Stimulated activated CD4-positive, alpha-beta T cell treated with anti-CD3 and anti-CD28 coated beads, Interleukin-15, amount 100 ng/mL, for 48 hours (primary cell): Measurements from ENCODE around the gene ATP6V0A4.
A peak's percentile ranks its signal among the peaks of the same experiment; 100 is the strongest.
"Not testable (repeated sequence)": the region's sequence is repeated elsewhere in the genome, so short reads cannot be mapped to it uniquely, and the experiment has no call there.

Experiments used
- DNase-seq, 2 donors: peaks; one replicate each; pipeline ENCODE4 v3.0.0-alpha.2; 2020; ENCODE audit warnings: low read depth in 2 of 2

ATP6V0A4 gene

DNA sequence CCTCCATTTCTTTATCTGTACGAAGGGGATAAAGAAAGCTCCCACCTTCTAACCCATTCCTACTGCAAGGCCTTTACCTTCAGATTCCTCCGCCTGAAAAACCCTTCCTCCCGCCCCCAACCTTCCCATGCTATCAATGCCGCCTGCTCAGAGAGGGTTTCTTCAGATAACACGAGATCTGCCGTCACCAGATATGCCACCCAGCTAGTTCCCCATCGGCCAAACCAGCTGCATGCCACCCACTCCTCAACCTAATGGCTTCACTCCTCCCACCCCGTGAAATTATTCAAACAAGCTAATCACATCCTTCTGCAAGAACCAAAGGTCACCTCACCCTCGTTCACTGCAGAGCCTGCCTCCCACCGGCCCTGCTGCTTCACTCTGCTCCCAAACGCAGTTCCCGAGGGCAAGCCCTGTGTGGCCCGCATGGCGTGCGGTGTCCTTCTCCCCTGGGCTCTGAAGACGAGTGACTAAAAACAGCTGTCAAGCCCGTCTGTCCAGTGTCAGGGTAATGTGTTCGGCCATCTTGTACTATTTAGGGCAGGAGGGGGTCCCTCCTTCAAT, 47.0 kb downstream of the ATP6V0A4 start:
- DNase-seq, result no peak

DNA sequence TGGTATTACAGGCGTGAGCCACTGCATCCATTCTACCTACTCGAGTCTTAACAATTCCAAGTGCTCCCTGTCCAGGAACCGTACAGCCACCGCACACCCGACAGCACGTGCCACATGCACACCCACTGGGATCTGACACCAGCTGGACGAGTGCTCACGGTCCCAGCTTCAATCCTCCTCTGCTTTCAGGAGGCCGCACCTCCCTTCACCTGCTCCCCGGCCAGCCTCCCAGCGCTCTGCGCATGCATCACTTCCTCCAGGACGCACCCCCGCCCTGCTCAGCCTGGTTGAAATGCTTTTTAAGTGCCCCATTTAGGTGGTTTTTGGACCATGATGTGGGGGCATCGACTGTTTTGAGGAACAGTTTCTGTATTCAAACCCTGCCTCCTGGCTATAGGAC, 47.5 kb downstream of the ATP6V0A4 start:
- no peak for DNase-seq

DNA sequence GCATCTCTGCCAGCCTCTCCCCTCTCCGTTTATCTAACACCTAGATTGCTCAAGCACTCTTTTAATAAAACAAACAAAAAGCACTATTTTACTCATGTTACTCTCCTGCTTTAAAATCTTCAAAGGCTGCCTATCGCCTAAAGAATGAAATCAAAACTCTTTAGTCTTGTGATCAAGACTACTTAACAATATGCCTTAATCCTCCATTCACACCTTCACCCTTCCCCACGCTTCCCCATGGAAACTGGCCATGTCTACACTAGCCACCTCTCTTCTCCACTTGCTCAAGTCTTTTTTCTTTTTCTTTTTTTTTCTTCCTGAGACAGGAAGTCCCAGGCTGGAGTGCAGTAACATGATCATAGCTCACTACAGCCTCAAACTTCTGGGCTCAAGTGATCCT, 48.0 kb downstream of the ATP6V0A4 start:
- no peak for DNase-seq

- DNase-seq, result no peak
Measured at GRCh38 chr7:138748666-138749065, 49.3 kb downstream of the ATP6V0A4 start.

- DNase-seq, result peak; percentile 22 to 26
Measured at GRCh38 chr7:138746073-138746472, 51.9 kb downstream of the ATP6V0A4 start.

DNA sequence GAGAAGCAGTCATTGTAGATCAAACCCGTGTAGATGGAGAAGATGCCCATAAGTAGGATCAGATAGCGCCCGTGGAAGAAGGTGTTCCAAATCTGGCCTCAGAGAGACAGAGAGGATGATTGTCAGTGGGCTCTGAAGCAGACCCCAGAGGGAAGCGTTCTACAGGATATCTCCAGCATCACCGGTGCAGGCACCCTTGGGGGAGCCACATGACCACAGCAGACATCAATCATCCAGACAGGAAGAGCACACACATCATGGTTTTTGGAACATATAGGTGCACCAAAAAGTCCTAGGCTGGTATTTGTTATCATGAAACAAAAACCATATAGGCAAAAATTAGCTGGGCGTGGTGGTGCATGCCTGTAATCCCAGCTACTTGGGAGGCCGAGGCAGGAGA, 52.8 kb downstream of the ATP6V0A4 start:
- no peak for DNase-seq

DNA sequence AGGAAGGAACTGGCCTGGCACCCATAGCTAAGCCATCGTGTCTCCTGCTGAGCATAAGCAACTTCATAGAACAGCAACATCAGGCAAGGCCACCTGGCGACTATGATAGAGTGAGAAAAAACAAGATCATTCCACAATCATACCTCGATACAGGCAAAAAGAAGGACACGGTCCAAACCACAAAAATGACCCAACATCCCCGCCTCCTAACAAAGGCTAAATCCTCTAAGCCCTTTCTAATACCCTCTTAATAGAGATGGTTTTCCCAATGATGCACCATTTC, 56.6 kb downstream of the ATP6V0A4 start:
- DNase-seq, result no peak

DNA sequence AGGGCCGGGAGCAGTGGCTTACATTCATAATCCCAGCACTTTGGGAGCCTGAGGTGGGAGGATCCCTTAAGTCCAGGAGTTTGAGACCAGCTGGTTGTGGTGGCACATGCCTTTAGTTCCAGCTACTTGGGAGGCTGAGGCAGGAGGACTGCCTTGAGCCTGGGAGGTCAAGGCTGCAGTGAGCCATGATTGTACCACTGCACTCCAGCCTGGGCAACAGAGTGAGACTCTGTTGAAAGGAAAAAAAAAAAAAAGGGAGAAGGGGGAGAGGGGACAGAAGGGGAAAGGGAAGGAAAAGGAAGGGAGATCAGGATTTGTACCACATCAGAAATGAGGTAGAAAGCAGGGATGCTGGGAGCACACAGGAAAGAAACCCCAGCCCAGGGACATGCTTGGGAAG, 58.1 kb downstream of the ATP6V0A4 start:
- DNase-seq, result no peak

- peak; percentile 54 to 76 for DNase-seq
Measured at GRCh38 chr7:138738551-138739335, 59.3 kb downstream of the ATP6V0A4 start.

DNA sequence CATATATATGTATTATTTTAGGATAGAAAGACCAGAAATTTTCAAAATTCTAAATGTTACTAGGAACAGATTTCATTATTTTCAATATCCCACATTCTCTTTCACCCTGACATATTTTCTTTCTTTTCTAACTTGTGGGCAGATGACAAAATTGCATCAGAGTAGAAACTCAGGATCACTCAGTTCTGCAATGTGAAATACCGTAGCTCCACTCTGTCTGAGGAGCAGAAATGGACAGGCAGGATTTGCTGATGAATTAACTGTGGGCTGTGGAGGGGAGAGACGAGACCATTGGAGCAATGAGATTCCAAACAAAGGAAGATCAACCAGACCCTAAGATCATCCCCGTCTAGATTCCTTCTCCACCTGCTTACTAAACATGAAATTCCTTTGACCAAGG, 59.9 kb downstream of the ATP6V0A4 start:
- no peak for DNase-seq

GRCh38 chr7:138735399-138735798, 62.6 kb downstream of the ATP6V0A4 start:
- DNase-seq, result no peak

GRCh38 chr7:138731733-138732132, 66.3 kb downstream of the ATP6V0A4 start:
- not testable (repeated sequence) for DNase-seq

DNA sequence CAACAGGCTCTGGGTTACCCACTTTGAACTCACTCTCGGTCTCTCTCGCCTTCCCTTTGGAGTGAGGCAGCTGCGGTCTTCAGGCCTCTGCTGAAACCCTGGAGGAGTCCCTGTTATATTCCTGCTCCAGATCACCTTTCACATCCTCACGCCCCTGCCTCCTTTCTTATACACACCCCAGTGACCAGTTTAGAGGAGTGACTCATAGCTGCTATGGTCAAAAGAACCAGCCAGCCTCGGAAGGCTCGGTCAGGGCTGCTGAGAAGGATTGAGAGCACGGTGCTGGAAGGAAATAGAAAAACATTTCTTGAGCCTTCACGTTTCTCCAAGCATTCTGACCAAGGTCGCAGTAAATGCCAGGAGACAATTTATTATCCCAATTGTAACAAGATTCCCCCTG, 68.6 kb downstream of the ATP6V0A4 start:
- DNase-seq, result no peak

- DNase-seq, result no peak
Measured at GRCh38 chr7:138727336-138728099, 70.5 kb downstream of the ATP6V0A4 start.

DNA sequence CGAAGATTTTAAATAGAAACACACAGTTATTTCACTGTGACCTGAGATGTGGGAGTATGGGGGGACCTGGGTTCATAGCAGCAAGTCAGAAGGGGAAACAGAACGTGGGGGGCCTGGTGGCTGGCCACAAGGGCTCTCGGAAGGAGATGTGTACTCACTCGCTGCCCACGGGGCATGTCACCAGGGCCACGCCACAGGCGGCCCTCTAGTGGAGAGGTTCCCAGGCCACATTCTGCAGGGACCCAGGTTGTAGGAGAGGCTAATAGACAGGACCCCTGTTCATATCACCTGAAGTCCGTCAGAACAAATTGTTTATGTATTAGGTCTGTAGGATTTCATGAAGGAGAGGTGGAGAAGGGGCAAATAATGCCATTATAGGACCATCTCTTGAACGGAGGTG, 71.7 kb downstream of the ATP6V0A4 start:
- DNase-seq, result no peak

GRCh38 chr7:138720286-138720685, 77.7 kb downstream of the ATP6V0A4 start:
- DNase-seq, result no peak

DNA sequence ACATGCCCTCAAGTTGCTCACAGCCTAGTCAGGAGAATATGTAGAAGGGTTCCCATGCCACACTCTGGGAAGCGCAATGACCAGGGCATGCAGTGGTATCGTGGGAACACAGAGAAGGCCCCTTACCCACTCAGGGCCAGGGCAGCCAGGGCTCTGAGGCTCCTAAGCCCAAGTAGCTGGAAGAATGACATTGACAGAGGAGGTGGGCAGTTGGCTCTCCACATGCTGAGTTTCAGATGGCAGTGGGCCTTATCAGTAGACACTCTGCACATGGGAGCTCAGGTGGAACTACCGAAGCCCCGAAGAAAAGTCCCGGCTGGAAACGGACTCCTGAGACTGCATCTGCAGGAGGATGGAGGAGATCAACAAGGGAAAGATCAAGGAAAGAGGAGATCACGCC, 81.1 kb downstream of the ATP6V0A4 start:
- no peak for DNase-seq

DNA sequence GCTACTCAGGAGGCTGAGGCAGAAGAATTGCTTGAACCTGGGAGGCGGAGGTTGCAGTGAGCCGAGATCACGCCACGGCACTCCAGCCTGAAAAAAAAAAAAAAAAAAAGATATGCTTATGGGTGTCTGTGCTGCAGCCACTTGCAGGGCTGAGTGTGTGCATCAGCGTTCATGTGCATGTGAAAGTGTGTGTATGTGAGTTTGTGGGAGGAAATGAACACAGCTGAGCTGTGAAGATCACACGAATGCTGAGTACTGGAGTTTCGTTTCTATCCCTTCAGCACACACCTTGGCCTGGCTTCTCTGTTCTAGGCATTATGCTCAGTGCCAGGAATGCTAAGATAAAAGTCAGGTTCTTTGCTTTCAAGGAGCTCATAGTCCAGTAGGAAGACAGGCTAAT, 84.8 kb downstream of the ATP6V0A4 start:
- no peak for DNase-seq

DNA sequence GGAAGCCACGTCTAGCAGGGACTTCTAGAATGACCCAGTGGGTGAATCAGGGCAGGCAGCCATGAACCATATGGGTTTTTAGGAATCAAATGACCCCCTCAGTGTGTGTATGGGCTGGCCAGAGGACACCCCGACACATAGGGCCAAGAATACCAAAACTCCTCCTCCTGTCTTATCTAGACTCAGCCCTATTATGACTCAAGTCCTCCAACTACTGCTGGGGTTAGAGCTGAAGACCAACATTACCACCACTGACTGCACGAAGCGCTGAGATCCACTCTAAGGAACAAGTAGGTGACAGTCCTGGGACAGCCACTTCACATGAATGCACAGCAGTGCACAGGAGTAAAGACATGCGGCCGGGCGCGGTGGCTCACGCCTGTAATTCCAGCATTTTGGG, 85.3 kb downstream of the ATP6V0A4 start:
- no peak for DNase-seq

DNA sequence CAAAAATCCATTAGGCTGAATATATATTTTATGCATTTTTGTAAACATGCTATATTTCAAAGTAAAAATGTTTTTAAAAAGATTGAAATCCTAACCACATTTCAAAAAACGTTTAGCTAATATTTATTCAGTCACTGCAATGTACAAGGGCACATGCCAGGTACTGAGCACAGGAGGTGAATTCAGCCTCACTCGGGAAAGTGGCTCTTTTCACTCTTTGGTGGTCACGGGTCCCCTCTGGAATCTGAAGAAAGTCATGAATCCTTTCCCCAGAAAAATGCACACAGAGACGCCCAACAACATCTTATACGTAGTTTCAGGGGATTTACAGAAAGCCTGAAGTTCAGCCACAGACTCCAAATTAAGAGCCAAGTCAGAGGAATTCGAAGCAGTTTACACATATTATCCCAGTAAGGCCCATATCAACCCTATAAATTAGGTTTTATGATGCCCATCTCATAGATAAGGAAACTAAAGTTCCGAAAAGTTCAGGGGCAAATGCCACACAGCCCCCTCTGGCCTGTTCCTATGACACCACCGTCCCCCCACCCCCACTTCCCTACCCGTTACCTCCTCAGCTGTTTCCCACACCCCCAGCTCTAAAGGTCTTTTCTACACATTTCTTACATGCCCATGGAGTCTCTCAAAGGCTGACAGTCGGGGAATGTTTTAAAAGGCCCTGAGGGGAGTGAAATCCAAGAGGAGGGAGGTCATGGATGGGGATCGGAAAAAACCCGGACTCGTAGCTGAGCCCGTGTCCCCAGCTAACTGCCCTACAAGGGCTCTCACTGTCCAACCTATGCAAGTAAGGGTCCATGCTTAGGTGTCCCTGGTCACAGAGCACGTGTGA, 87.2 kb downstream of the ATP6V0A4 start:
- DNase-seq, result no peak

DNA sequence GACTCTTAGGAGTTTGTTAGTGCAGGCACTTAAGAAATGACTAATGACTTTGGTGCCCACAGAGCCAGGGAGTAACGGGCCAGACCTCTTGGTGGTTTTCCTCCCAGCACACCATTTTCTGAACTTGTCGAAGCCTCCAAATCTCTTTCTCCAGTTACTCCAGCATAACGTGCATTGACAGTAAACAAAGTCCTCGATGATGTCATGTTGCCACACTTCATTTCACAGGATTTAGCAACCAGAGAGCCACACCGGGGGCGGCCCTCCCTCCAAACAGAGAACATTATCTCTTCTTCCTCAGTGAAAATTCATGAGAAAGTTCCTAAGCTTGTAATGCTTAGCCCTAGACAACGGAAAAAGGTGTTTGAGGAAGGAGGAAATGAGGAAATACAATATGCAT, 92.8 kb downstream of the ATP6V0A4 start:
- no peak for DNase-seq

DNA sequence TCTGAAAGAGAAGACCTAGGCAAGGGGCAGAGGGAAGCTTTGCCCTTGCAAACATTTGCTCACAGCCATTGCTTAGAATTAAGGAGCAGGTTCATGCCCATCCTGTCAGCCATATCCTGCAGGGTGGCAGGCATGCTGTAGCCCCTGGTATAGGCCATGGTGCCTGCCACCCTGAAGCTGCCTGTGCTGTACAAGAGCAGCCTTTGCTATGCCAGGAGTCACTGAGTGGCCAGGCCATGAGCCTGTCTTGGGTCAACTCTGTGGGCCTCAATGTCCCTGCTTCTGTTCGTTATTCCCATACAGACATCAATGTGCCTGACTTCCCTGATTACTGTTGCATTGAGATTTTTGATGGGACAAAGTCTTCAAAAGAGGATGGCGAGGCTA, 96.5 kb downstream of the ATP6V0A4 start:
- no peak for DNase-seq
